HS-27A (cell line): ENCODE results near the gene SFN.
"Not testable (repeated sequence)": the region's sequence is repeated elsewhere in the genome, so short reads cannot be mapped to it uniquely, and the experiment has no call there.

ENCODE experiments used
- DNase-seq: peaks from one replicate; pipeline ENCODE4 v3.0.0-alpha.2; 2012; ENCODE audit warnings: low read depth, missing footprints

SFN gene

GRCh38 chr1:26839779-26840178, 23.2 kb upstream of the SFN start:
- DNase-seq = no peak

GRCh38 chr1:26844424-26845196, 18.3 kb upstream of the SFN start:
- no peak for DNase-seq

GRCh38 chr1:26847826-26848225, 15.1 kb upstream of the SFN start:
- not testable (repeated sequence) for DNase-seq

- DNase-seq = no peak
Observed at GRCh38 chr1:26848499-26848898, 14.4 kb upstream of the SFN start.

- peak; percentile 72 for DNase-seq
Observed at GRCh38 chr1:26848941-26849774, 13.8 kb upstream of the SFN start.

- no peak for DNase-seq
Observed at GRCh38 chr1:26851106-26851684, 11.8 kb upstream of the SFN start.

GRCh38 chr1:26852701-26853100, 10.2 kb upstream of the SFN start:
- no peak for DNase-seq

- peak; percentile 74 for DNase-seq
Observed at GRCh38 chr1:26853156-26853555, 9.8 kb upstream of the SFN start.

- no peak for DNase-seq
Observed at GRCh38 chr1:26853600-26853999, 9.3 kb upstream of the SFN start.

- DNase-seq = no peak
Observed at GRCh38 chr1:26854906-26855305, 8.0 kb upstream of the SFN start.

- DNase-seq = no peak
Observed at GRCh38 chr1:26855636-26856035, 7.3 kb upstream of the SFN start.

- DNase-seq = no peak
Observed at GRCh38 chr1:26856181-26856580, 6.8 kb upstream of the SFN start.

- no peak for DNase-seq
Observed at GRCh38 chr1:26856604-26857469, 6.1 kb upstream of the SFN start.

- DNase-seq = no peak
Observed at GRCh38 chr1:26857473-26858060, 5.4 kb upstream of the SFN start.

- no peak for DNase-seq
Observed at GRCh38 chr1:26858160-26858559, 4.8 kb upstream of the SFN start.

GRCh38 chr1:26858891-26859640, 3.9 kb upstream of the SFN start:
- DNase-seq = no peak

- DNase-seq = no peak
Observed at GRCh38 chr1:26861286-26861701, 1.7 kb upstream of the SFN start.

GRCh38 chr1:26861889-26862378, 1.0 kb upstream of the SFN start:
- no peak for DNase-seq

GRCh38 chr1:26863685-26864077, 732 bp downstream of the SFN start:
- no peak for DNase-seq

GRCh38 chr1:26864610-26865480, 1.9 kb downstream of the SFN start:
- peak; percentile 95 for DNase-seq
